ENCODE measurements around the gene PRR22. TPM values are rescaled to one million over a fixed set of nuclear protein-coding genes. Genes with fewer than 3 reads are reported as not detected.

PRR22 gene
- total and polyA plus RNA-seq, 2 donors (not counting 3 experiments of a cell fraction or from before 2014, with no cell fraction given) = 1.4 to 3.4 TPM

GRCh38 chr19:5803441-5803751 lies 18.9 kb upstream of the PRR22 start:
- no peak for TF ChIP-seq JUN (IDR thresholded peaks at IDR 0.05; ENCODE audit: borderline replicate concordance, insufficient read depth, insufficient read length, low read depth)
- TF ChIP-seq FOS (IDR thresholded peaks at IDR 0.05; ENCODE audit: borderline replicate concordance, insufficient read depth, low read length) = no peak
- no peak for TF ChIP-seq EZH2 (IDR thresholded peaks at IDR 0.05; ENCODE audit: borderline replicate concordance, low read depth, low read length, severe bottlenecking)
- TF ChIP-seq GATA2 (IDR thresholded peaks at IDR 0.05; ENCODE audit: insufficient read depth, insufficient read length, low read depth, low read length) = no peak
- no peak for TF ChIP-seq MAX (IDR thresholded peaks at IDR 0.05; ENCODE audit: insufficient read depth, insufficient read length)
- TF ChIP-seq MYC (IDR thresholded peaks at IDR 0.05; ENCODE audit: low read depth, low read length) = no peak
- no peaks in the 10 kb centered on the region for H3K9me3 ChIP-seq (replicated peaks; ENCODE audit: control insufficient read depth, insufficient read depth, low read length)
- H3K4me2 ChIP-seq (ENCODE audit: insufficient read depth, low read length) = peak overlapping the region; percentile 45
- dilution Hi-C loops (cut with MboI; ENCODE audit: extremely low pct_ligation_motif_present, low sequenced_read_pairs) = no loop called here
- no peak for FAIRE-seq
- CTCF ChIA-PET = interaction anchor here (0.5 to 2.3 kb wide), 45 partner anchors 8 to 396 kb away, joined by 3 to 76 read pairs (median 6); partner anchors contain the start of genes CATSPERD, DUS3L, FUT6 and NDUFA11
- POLR2A ChIA-PET = interaction anchor here (0.9 to 1.1 kb wide), 3 partner anchors 25 to 164 kb away, joined by 3 to 14 read pairs (median 4); partner anchors contain the start of gene VMAC
- peaks cover 5% of the 10 kb centered on the region for H3K4me1 ChIP-seq (ENCODE audit: control insufficient read depth, extremely low read depth, insufficient read depth, low read length)
- no peak overlapping the region for H3K9ac ChIP-seq (replicated peaks; ENCODE audit: extremely low read depth, insufficient read depth, low read length)
- H4K20me1 ChIP-seq (replicated peaks; ENCODE audit: control insufficient read depth, extremely low read depth, insufficient read depth, low read length) = no peaks in the 10 kb centered on the region
- H3K36me3 ChIP-seq (ENCODE audit: control insufficient read depth in 2 of 2, extremely low read depth in 1 of 2, insufficient read depth in 2 of 2, low read length in 2 of 2) = no peaks in the 10 kb centered on the region
- no TSS peak for BruUV-seq (replicated peaks)
- peak overlapping the region; percentile 78 for H2AFZ ChIP-seq (ENCODE audit: low read depth, low read length)
- H3K79me2 ChIP-seq (ENCODE audit: control insufficient read depth, insufficient read depth, low read length) = no peaks in the 10 kb centered on the region
- H3K27me3 ChIP-seq (ENCODE audit: control insufficient read depth in 2 of 2, insufficient read depth in 2 of 2, low read length in 2 of 2) = peaks cover 2 to 7% of the 10 kb centered on the region in 2 experiments
- H3K27ac ChIP-seq (ENCODE audit: insufficient read depth, low read depth, low read length) = no peak overlapping the region
- DNase-seq (ENCODE audit: low read depth, low spot score) = no peak
- peak overlapping the region in 1 of 3 experiments; percentile 2 for H3K4me3 ChIP-seq (replicated peaks in 1 of 3; ENCODE audit: insufficient read depth in 1 of 3, low read depth in 1 of 3, low read length in 3 of 3)
- peaks cover 2% of the 10 kb centered on the region for H3K9me1 ChIP-seq (replicated peaks; ENCODE audit: control insufficient read depth, extremely low read depth, insufficient read depth, low read length)
- intact Hi-C loops (cut with micrococcal nuclease) = loop anchor here (10.0 kb wide), 1 partner anchor 181 kb away; no protein-coding TSS in a partner anchor

All from endothelial cell of umbilical vein (primary cell).